HK-2 (cell line): Measurements from ENCODE around the gene CXCL17.

ENCODE experiments used
- DNase-seq: peaks from one replicate; pipeline ENCODE4 v3.0.0-alpha.2; 2018; ENCODE audit not compliant: unreplicated experiment

Gene CXCL17

DNA sequence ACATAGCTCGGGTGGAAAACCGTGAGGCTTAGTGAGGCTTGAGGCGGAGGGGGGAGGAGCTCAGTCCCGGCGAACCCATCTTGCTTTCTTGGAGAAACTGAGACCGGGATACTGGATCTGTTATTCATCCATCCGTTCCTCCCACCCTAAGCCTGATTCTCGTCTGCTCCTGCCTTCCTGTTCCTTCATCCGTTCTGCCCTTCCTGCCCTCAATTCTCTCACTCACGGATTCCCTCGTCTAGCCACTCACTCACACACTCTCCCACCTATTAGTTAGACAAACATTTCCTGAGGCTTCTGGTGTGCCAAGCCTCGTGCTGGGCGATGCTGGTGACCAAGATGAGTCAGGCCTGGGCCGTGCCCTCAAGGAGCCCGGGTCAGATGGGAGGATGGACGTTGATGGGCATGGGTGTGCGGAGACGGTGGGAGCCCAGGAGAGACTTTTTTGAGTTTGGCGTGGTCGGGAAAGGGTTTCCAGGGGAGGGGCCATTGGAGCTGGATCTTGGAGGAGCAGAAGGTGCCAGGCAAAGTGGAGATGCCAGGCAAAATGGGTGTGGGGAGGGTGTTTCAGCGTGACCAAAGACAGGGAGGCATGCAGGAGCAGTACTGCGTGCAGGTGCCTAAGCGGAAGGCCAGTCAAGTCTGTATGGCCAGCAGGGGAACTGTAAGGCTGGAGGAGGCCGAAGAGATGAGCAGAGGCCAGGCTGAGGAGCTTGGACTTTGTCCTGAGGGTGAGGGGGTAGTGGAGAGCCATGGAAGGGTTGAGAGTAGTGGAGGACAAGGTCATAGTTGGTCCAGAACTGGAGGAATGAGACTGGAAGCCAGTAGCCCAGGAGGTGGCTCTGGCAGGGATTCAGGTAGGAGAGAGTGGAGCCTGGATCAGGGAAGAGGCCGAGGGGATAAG, 45.2 kb downstream of the CXCL17 start:
- peak; percentile 61 for DNase-seq

GRCh38 chr19:42396381-42397262, 46.1 kb downstream of the CXCL17 start:
- DNase-seq: peak; percentile 100

GRCh38 chr19:42394751-42395150, 48.0 kb downstream of the CXCL17 start:
- DNase-seq: no peak

- no peak for DNase-seq
Measured at GRCh38 chr19:42392165-42392564, 50.6 kb downstream of the CXCL17 start.

DNA sequence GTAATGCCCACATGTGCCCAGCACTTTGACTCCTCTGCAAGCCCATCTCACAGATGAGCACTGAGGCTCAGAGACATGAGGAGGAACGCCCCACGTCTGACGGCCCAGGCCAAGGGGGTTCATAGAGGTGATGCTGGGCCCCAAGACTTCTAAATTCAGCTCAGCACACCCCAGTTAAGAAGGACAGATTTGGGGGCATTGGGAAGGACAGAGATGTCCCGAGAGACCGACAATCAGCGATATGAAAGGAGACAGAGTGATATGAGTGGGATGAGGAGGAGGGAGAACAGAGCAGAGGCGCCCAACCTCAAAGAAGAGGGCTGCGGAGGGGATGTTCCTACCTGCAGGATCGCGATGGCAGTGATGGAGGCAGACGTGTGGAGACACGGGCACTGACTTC, 52.8 kb downstream of the CXCL17 start, which contains the start of gene CNFN:
TSS of gene CNFN (minus strand) at position 399 of the 400 bp plus-strand sequence. CDS start 1,260 bp downstream, outside the sequence.
- DNase-seq: no peak

DNA sequence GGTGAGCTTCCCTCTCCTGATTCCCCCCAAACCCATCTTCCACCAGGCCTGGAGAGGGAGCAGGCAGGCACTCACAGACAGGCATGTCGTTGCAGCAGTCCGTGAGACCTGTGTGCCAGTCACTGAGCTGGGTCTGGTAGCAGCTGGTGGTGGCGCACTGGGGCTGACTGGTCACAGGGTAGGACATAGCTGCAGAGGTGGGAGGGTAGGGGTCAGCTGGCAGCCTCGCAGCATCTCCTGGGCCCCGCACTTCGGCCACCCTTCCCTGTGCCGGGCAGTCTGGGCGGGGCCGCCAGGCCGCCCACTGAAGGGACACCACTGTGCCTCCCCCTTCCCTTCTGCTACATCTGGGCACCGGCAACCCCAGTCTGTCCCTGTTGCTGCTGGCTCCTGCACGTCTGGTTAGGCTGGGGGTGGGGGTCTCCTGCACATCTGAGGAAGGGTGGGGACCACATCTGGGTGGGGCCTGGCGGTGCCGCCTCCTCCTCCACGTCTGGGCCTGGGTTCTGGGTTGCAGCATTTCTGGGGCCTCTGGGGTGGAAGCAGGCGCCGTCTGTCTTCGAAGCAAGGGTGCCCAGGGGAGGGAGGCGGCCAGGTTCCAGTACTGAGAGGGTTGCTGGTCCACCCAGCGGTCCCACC, 53.8 kb downstream of the CXCL17 start:
- no peak for DNase-seq

DNA sequence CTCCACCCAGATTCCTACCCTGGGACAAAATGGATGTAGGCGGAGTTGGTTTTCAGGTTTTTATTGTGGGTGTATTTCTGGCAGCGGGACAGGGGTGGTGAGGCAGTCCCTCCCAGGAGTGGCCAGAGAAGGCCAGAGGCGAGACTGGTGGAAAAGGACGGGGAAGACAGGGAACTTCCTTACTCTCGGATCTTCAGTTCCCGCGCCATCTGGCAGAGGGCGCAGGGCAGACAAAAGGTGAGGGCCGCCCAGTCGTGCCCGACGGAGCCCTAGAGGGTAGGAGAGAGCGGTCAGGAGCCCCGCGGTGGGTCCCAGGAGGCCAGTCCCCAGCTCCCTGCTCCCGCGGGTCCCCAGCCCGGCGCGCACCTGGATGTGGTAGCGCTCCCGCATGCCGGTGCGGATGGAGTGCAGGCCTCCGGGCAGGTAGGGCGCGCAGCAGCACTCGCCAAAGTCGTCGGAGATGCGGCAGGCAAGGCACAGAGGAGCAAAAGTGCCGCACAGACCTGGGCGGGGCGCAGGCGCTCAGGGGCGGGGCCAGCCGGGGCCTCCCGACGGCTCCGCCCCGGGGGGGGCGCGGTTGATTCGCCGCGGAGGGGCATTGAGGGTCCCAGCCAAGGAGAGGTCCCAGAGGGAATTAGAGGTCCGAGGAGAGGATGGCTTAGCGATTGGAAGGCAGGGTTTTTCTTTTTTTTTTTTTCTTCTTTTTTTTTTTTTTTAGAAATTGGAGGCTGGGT, 55.6 kb downstream of the CXCL17 start:
- DNase-seq: peak; percentile 84

GRCh38 chr19:42380155-42380554, 62.6 kb downstream of the CXCL17 start:
- DNase-seq: no peak
